Upper lobe of left lung (tissue), 6 donors: ENCODE results near the gene ATP6V1B1. TPM values are rescaled to one million over a fixed set of nuclear protein-coding genes. Genes with fewer than 3 reads are reported as not detected.

Experiments used
- ATAC-seq, 2 donors: fragments of 200-7000 bp; cut with Tn5 transposase; one replicate each; pipeline ENCODE4 v1.9.1; 2022; ENCODE audit warnings: mild to moderate bottlenecking in 2 of 2, moderate library complexity in 2 of 2; ENCODE audit not compliant: low FRiP score in 2 of 2
- DNase-seq, 2 donors: peaks; one replicate each; pipeline ENCODE4 v3.0.0-alpha.2; 2019 to 2020
- H3K27ac ChIP-seq, 4 donors: fragments of 200-600 bp; sonication (generic); one replicate each; pipeline ENCODE4 v1.5.1; 2016 to 2019
- H3K27me3 ChIP-seq, 4 donors: fragments of 200-600 bp; sonication (generic); one replicate each; pipeline ENCODE4 v1.5.1; 2017 to 2019
- H3K36me3 ChIP-seq, 4 donors: fragments of 200-600 bp; sonication (generic); one replicate each; pipeline ENCODE4 v1.5.1; 2016 to 2019
- H3K4me1 ChIP-seq, 4 donors: fragments of 200-600 bp; sonication (generic); one replicate each; pipeline ENCODE4 v1.5.1; 2018 to 2019
- H3K4me3 ChIP-seq, 4 donors: fragments of 200-600 bp; sonication (generic); one replicate each; pipeline ENCODE4 v1.5.1; 2017 to 2019; ENCODE audit warnings: mild to moderate bottlenecking in 2 of 4, moderate library complexity in 1 of 4
- H3K9me3 ChIP-seq, 4 donors: fragments of 200-600 bp; sonication (generic); one replicate each; pipeline ENCODE4 v1.5.1; 2018 to 2019
- CTCF ChIP-seq, 6 experiments: fragments of 450-650 bp in 4 of 6; fragments of 200-600 bp in 2 of 6; sonication (generic) in 2 of 6; IDR thresholded peaks; one replicate each; pipeline ENCODE4 v1.5.1; 2016 to 2019; ENCODE audit warnings: antibody characterized with exemption in 6 of 6
- EP300 ChIP-seq, 4 donors: sonication (generic); formaldehyde crosslinking; IDR thresholded peaks; one replicate each; pipeline ENCODE4 v1.5.1; 2017; ENCODE audit warnings: antibody characterized with exemption in 4 of 4, control low read depth in 2 of 4
- POLR2A ChIP-seq, 4 donors: fragments of 450-650 bp; IDR thresholded peaks; one replicate each; pipeline ENCODE4 v1.5.1; 2016 to 2017; ENCODE audit warnings: antibody characterized with exemption in 4 of 4, mild to moderate bottlenecking in 2 of 4
- POLR2AphosphoS5 ChIP-seq, 2 donors: sonication (generic); formaldehyde crosslinking; IDR thresholded peaks; one replicate each; pipeline ENCODE4 v1.5.1; 2017; ENCODE audit warnings: antibody characterized with exemption in 2 of 2
- WGBS, 2 donors: methylation state at CpG; one replicate each; pipeline ENCODE4 v1.1.5; 2017 to 2018; 5-methylcytosine and 5-hydroxymethylcytosine counted together
- total RNA-seq, 6 donors: library from RNA; depleted of rRNA in 4 of 6; stranded (reverse); fragments of >200 nt in 4 of 6; gene quantifications; one replicate each; pipeline versions ENCODE4 v1.1.0 to v1.2.1, GENCODE V29; 2016 to 2021
- donor health status: DM: no; HTN: no; CAD: no; lungs with moderate emphysema.
- donor health status: DM: no; HTN: yes; CAD: no; lungs with severe emphysema.

Gene ATP6V1B1
- total RNA-seq, 6 donors from 2014 or later: 1.6 to 23.0 (median 3.2) TPM; not detected in 1

DNA sequence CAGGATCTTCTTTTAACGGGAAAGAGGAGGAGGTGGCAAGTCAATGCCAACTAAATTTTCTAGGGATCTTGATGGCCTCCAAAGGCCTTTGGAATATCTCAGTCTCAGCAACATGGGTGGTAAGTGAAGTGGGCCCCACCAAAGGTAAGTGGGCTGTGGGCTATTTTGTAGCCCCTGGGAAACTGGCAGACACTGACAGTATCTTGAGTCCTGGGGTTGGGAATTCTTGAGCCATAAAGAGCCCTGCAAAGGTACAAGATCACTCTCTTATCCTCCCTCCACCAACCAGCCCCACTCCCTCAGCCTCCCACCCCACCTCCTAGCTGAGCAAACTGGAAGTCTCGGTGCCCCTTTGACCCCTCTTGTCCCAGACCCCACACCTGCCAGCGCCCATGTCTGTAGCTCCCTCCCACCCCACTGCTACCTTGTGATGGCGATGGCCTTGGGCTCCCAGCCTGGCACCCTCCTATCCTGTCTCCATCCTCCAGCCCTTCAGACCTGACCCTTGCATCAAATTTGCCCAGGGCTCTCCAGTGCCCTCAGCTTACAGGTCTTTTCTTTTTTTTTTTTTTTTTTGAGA, 8.5 kb downstream of the ATP6V1B1 start:
- Histone ChIP-seq H3K4me1 (peaks cover 0 to 11% (median 5%) of the 10 kb centered on the region in 4 donors), H3K9me3 (no peaks in the 10 kb centered on the region), H3K27ac (no peak overlapping the region), H3K36me3 (no peaks in the 10 kb centered on the region), H3K27me3 (no peaks in the 10 kb centered on the region), H3K4me3 (no peak overlapping the region)
- 72 to 84% methylated on average over 4 of the region's 4 CpGs for WGBS, 2 donors
- no peak for TF ChIP-seq EP300 (IDR thresholded peaks at IDR 0.05)
- TF ChIP-seq POLR2A (IDR thresholded peaks at IDR 0.05): no peak
- no peak for TF ChIP-seq CTCF (IDR thresholded peaks at IDR 0.05)
- TF ChIP-seq POLR2AphosphoS5 (IDR thresholded peaks at IDR 0.05): no peak
- DNase-seq (peak in 1 of 2 donors; percentile 10), ATAC-seq (peak in 1 of 2 donors; percentile 7)

GRCh38 chr2:70946832-70947442, 11.2 kb downstream of the ATP6V1B1 start:
- WGBS, 2 donors: 20% methylated on average over 8 of the region's 8 CpGs
- H3K36me3 ChIP-seq: no peaks in the 10 kb centered on the region
- TF ChIP-seq POLR2AphosphoS5 (IDR thresholded peaks at IDR 0.05) (no peak), CTCF (IDR thresholded peaks at IDR 0.05) (peak; percentile 41 to 68 (median 64)), EP300 (IDR thresholded peaks at IDR 0.05) (no peak)
- no peaks in the 10 kb centered on the region for H3K27me3 ChIP-seq
- no peaks in the 10 kb centered on the region for H3K9me3 ChIP-seq
- H3K27ac ChIP-seq: no peak overlapping the region
- peaks cover 0 to 11% (median 5%) of the 10 kb centered on the region in 4 donors for H3K4me1 ChIP-seq
- no peak overlapping the region for H3K4me3 ChIP-seq
- peak in 1 of 2 donors; percentile 29 for DNase-seq
- ATAC-seq: peak in 1 of 2 donors; percentile 54

DNA sequence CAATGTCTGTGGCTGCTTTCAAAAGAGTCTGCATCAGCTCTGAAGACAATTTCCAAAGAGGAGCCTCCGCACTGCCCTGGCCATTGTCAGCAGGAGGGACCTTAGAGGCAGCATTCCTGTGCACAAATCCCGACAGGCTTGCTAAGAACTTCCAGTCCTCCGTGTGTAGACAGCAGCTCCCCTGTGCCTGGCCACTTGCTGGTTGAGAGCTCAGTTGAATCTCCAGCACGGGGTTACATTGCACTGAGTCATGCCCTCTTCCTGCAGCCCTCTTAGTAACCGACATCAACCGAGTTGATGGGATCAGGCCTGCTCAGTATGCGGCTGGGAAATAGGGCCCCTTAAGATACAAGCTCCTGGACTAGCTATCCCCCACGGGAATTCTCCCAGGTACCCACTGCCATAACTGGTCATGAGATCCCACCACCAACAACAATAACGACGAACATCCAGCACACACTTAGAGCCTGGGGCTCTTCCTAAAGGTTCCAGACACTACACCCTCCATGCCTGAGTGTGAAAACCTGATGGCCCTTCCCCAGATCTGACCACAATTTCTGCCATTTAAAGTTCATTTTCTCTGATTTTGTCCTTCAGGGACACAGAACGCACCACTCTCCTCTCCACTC, 12.0 kb downstream of the ATP6V1B1 start:
- H3K9me3 ChIP-seq: no peaks in the 10 kb centered on the region
- TF ChIP-seq POLR2AphosphoS5 (IDR thresholded peaks at IDR 0.05): no peak
- TF ChIP-seq POLR2A (IDR thresholded peaks at IDR 0.05): no peak
- TF ChIP-seq CTCF (IDR thresholded peaks at IDR 0.05): no peak
- no peak for TF ChIP-seq EP300 (IDR thresholded peaks at IDR 0.05)
- ATAC-seq (peak in 1 of 2 donors; percentile 9), DNase-seq (peak in 1 of 2 donors; percentile 18)
- 42 to 65% methylated on average over 5 to 11 of the region's 11 CpGs for WGBS, 2 donors
- H3K36me3 ChIP-seq: no peaks in the 10 kb centered on the region
- H3K4me1 ChIP-seq: peaks cover 0 to 11% (median 5%) of the 10 kb centered on the region in 4 donors
- H3K4me3 ChIP-seq: peak overlapping the region in 1 of 4 donors; percentile 34
- no peak overlapping the region for H3K27ac ChIP-seq
- no peaks in the 10 kb centered on the region for H3K27me3 ChIP-seq

- Histone ChIP-seq H3K4me3 (peak overlapping the region in 3 of 4 donors; percentile 7 to 34 (median 15)), H3K9me3 (no peaks in the 10 kb centered on the region), H3K27me3 (no peaks in the 10 kb centered on the region), H3K36me3 (no peaks in the 10 kb centered on the region), H3K4me1 (peaks cover 0 to 11% (median 5%) of the 10 kb centered on the region in 4 donors), H3K27ac (no peak overlapping the region)
- no peak for TF ChIP-seq EP300 (IDR thresholded peaks at IDR 0.05)
- no peak for TF ChIP-seq POLR2A (IDR thresholded peaks at IDR 0.05)
- TF ChIP-seq POLR2AphosphoS5 (IDR thresholded peaks at IDR 0.05): no peak
- TF ChIP-seq CTCF (IDR thresholded peaks at IDR 0.05): peak; percentile 72 to 86 (median 82)
- 11 to 12% methylated on average over 20 to 27 of the region's 27 CpGs for WGBS, 2 donors
- peak; percentile 87 to 97 for ATAC-seq
- peak; percentile 76 for DNase-seq
These were observed 12.8 kb downstream of the ATP6V1B1 start for GRCh38 chr2:70948337-70949003.
